AG09309 (cell line): ENCODE data around the gene CTIF.

Source experiments
- DNase-seq: peaks from one replicate; pipeline ENCODE4 v3.0.0-alpha.2; 2010; ENCODE audit warnings: low read depth
- H3K4me3 ChIP-seq: 2 replicates; pipeline ENCODE4 v1.5.1; 2011; ENCODE audit warnings: mild to moderate bottlenecking, low read depth, low read length, moderate library complexity; ENCODE audit not compliant: control insufficient read depth
- CTCF ChIP-seq: IDR thresholded peaks from 2 replicates; pipeline ENCODE4 v1.5.1; 2011; ENCODE audit warnings: mild to moderate bottlenecking, low read depth, low read length, inconsistent platforms; ENCODE audit not compliant: insufficient read depth, control insufficient read depth; ENCODE audit errors: missing control alignments

The CTIF gene

DNA sequence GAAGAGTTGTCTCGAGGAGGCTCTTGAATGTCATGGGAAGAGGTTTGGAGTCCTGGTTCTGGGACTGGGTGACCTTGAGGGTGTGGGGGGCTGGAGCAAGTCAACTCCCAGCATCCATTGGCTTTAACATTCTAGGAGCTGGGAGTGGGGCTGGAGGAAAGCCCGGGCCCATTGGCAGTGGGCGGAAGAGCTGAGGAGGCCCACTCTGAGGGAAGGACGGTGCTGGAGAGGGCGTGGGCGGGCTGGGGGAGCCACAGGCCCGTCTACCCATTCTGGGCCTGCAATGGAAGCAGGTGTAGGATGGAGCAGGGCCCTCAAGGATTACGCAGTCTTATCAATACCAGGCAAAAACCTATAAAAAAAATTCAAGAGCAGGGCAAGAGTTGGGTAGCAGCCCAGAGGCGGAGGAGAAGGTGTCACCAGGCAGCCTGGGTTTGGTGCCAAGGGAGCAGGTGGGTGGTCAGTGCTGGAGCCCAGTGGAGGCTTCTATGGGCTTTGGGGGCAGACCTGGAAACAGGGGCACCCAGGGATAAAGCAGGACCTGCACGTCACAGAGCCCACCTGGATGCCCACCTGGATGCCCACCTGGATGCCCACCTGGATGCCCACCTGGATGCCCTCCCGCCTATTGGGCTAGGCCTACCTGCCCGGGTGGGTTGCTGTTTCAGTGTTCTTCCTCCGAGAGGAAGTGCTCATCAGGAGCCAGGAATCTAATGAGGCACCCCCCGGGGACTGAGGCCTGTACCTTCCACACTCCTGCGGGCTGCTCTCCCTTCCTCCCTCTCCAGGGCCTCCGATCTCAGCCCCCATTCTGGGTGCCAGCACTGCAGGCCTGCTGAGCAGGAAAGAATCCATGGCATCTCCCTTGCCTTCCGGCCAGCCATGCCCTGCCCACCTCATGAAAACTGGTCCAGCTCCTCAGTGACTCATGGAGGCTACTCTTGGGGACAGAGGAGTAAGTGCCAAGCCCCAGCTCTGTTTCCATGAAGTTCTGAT, 71.3 kb downstream of the CTIF start:
- no peak for TF ChIP-seq CTCF
- no peak for DNase-seq
- H3K4me3 ChIP-seq, result no peak overlapping the region

- DNase-seq, result no peak
- TF ChIP-seq CTCF, result no peak
Observed at GRCh38 chr18:48611203-48611602, 72.4 kb downstream of the CTIF start.

GRCh38 chr18:48611785-48612480, 73.1 kb downstream of the CTIF start:
- no peak overlapping the region for H3K4me3 ChIP-seq
- no peak for TF ChIP-seq CTCF
- no peak for DNase-seq

More at GRCh38 chr18:48611203-48611602, 72.4 kb downstream of the CTIF start:
- no peak overlapping the region for H3K4me3 ChIP-seq

- no peak for DNase-seq
- TF ChIP-seq CTCF, result no peak
- H3K4me3 ChIP-seq, result no peak overlapping the region
Observed at GRCh38 chr18:48612511-48612910, 73.7 kb downstream of the CTIF start.

GRCh38 chr18:48612917-48613316, 74.1 kb downstream of the CTIF start:
- DNase-seq, result no peak
- no peak for TF ChIP-seq CTCF

DNA sequence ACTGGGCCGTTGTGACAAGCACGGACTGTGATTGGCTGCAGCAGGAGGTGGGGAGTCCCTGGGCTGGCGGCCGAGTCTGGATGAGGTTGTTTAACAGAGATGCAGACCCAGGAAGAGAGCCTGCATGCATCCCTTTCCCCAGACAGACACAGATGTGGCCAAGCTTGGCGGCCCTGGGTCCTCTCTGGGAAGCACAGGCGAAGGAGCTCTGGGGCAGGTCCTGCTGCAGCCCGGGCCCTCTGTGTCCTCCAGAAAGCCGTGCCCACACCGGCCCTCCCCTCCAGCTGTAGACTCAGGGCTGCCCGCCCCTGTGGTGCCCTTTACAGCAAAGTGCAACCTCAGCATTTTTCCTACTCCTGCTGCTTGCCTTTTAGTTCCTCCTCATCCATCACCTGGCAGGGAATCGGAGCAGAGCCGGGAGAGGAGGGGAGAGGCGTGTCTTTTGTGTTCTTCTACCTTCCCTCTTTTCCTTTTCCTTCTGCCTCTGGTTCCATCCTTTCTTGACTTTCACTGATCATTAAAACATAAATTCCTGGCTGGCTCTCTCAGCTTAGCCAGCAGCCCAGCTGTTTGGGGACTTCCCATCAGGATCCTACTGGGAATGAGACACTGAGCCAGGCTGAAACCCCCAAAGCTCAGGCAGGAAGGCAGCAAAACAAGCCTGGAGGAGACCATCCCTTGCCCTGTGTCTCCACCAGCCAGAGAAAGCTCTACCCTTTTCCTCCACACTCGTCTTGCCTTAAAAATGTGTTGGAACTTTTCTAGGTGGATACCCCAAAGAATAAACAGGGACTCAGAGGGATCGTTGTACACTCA, 75.0 kb downstream of the CTIF start:
- DNase-seq, result no peak
- no peak for TF ChIP-seq CTCF
- H3K4me3 ChIP-seq, result no peak overlapping the region

More at GRCh38 chr18:48612917-48613316, 74.1 kb downstream of the CTIF start:
- H3K4me3 ChIP-seq, result no peak overlapping the region
